ENCODE measurements around the gene AP2A2.
A peak's percentile ranks its signal among the peaks of the same experiment; 100 is the strongest.

AP2A2 gene

GRCh38 chr11:926341-926916, 759 bp downstream of the AP2A2 start:
- peak; percentile 19 for DNase-seq

- DNase-seq: peak; percentile 68
These were observed 2.2 kb downstream of the AP2A2 start for GRCh38 chr11:927871-928270.

- no peak for DNase-seq
These were observed 3.1 kb downstream of the AP2A2 start for GRCh38 chr11:928786-929185.

GRCh38 chr11:929405-929804, 3.7 kb downstream of the AP2A2 start:
- DNase-seq: no peak

- no peak for DNase-seq
These were observed 5.7 kb downstream of the AP2A2 start for GRCh38 chr11:931385-931784.

- DNase-seq: no peak
These were observed 6.8 kb downstream of the AP2A2 start for GRCh38 chr11:932435-932834.

- no peak for DNase-seq
These were observed 7.6 kb downstream of the AP2A2 start for GRCh38 chr11:933142-933851.

GRCh38 chr11:933936-934335, 8.3 kb downstream of the AP2A2 start:
- DNase-seq: no peak

GRCh38 chr11:934527-934926, 8.9 kb downstream of the AP2A2 start:
- no peak for DNase-seq

- DNase-seq: no peak
These were observed 10.5 kb downstream of the AP2A2 start for GRCh38 chr11:936199-936598.

GRCh38 chr11:937841-938261, 12.2 kb downstream of the AP2A2 start:
- DNase-seq: no peak

- DNase-seq: no peak
These were observed 14.9 kb downstream of the AP2A2 start for GRCh38 chr11:940496-941135.

- no peak for DNase-seq
These were observed 17.2 kb downstream of the AP2A2 start for GRCh38 chr11:942823-943222.

- DNase-seq: no peak
These were observed 19.2 kb downstream of the AP2A2 start for GRCh38 chr11:944711-945470.

GRCh38 chr11:945986-946385, 20.3 kb downstream of the AP2A2 start:
- DNase-seq: no peak

GRCh38 chr11:947744-948143, 22.1 kb downstream of the AP2A2 start:
- no peak for DNase-seq

- DNase-seq: no peak
These were observed 25.8 kb downstream of the AP2A2 start for GRCh38 chr11:951507-951906.

- no peak for DNase-seq
These were observed 27.0 kb downstream of the AP2A2 start for GRCh38 chr11:952406-953385.

GRCh38 chr11:953512-953911, 27.8 kb downstream of the AP2A2 start:
- DNase-seq: no peak

GRCh38 chr11:954392-955153, 28.9 kb downstream of the AP2A2 start:
- DNase-seq: no peak
